GM19463 (cell line): ENCODE data around the gene YPEL2.
A peak's percentile ranks its signal among the peaks of the same experiment; 100 is the strongest.

Experiments
- ATAC-seq: cut with Tn5 transposase; IDR thresholded peaks from one replicate; pipeline ENCODE4 v1.9.1; 2021; ENCODE audit warnings: mild to moderate bottlenecking, moderate library complexity; ENCODE audit not compliant: unreplicated experiment

Gene YPEL2

GRCh38 chr17:59355702-59356325 is 24.4 kb downstream of the YPEL2 start:
- no peak for ATAC-seq

- ATAC-seq, result no peak
Observed at GRCh38 chr17:59356543-59357218, 25.2 kb downstream of the YPEL2 start.

GRCh38 chr17:59357219-59357697 is 25.8 kb downstream of the YPEL2 start:
- no peak for ATAC-seq

- no peak for ATAC-seq
Observed at GRCh38 chr17:59357929-59358328, 26.5 kb downstream of the YPEL2 start.

GRCh38 chr17:59361386-59361785 is 29.9 kb downstream of the YPEL2 start:
- no peak for ATAC-seq

GRCh38 chr17:59361916-59362810 is 30.7 kb downstream of the YPEL2 start:
- ATAC-seq, result no peak

- ATAC-seq, result no peak
Observed at GRCh38 chr17:59362811-59363205, 31.4 kb downstream of the YPEL2 start.

GRCh38 chr17:59365383-59365981 is 34.0 kb downstream of the YPEL2 start:
- ATAC-seq, result no peak

- no peak for ATAC-seq
Observed at GRCh38 chr17:59366040-59366757, 34.7 kb downstream of the YPEL2 start.

GRCh38 chr17:59366773-59367656 is 35.6 kb downstream of the YPEL2 start:
- ATAC-seq, result no peak

GRCh38 chr17:59367657-59368045 is 36.2 kb downstream of the YPEL2 start:
- ATAC-seq, result no peak

GRCh38 chr17:59368218-59368857 is 36.9 kb downstream of the YPEL2 start:
- no peak for ATAC-seq

GRCh38 chr17:59369031-59369975 is 37.8 kb downstream of the YPEL2 start:
- ATAC-seq, result no peak

- ATAC-seq, result peak; percentile 49
Observed at GRCh38 chr17:59370593-59371299, 39.3 kb downstream of the YPEL2 start.

GRCh38 chr17:59371416-59372100 is 40.1 kb downstream of the YPEL2 start:
- no peak for ATAC-seq

GRCh38 chr17:59372138-59372751 is 40.8 kb downstream of the YPEL2 start:
- peak; percentile 38 for ATAC-seq
